GM18526 (cell line): Measurements from ENCODE around the gene SMAD4.

ENCODE experiments used
- POLR2A ChIP-seq: IDR thresholded peaks from 3 replicates; pipeline ENCODE4 v1.6.1; 2011; ENCODE audit not compliant: insufficient read length; ENCODE audit errors: extremely low read depth

SMAD4 gene

DNA sequence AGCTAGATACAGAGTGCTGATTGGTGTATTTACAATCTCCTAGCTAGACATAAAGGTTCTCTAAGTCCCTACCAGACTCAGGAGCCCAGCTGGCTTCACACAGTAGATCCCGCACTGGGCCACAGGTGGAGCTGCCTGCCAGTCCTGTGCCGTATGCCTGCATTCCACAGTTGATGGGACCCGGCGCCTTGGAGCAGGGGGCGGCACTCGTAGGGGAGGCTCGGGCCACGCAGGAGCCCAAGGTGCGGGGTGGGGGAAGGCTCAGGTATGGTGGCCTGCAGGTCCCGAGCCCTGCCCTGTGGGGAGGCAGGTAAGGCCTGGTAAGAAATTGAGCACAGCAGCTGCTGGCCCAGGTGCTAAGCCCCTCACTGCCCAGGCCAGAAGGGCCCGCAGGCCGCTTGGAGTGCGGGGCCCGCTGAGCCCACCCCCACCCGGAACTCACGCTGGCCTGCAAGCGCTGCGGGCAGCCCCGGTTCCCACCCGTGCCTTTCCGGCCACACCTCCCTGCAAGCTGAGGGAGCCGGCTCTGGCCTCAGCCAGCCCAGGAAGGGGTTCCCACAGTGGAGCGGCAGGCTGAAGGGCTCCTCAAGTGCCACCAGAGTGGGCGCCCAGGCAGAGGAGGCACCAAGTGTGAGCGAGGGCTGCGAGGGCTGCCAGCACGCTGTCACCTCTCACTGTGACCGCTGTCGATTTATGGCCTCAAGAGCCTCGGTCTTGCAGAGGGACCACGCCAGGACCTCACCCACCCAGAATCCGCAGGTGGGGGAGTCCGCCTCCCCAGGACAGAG is 91.0 kb downstream of the SMAD4 start:
- TF ChIP-seq POLR2A: no peak

- no peak for TF ChIP-seq POLR2A
Observed at GRCh38 chr18:51121597-51121857, 91.5 kb downstream of the SMAD4 start.

DNA sequence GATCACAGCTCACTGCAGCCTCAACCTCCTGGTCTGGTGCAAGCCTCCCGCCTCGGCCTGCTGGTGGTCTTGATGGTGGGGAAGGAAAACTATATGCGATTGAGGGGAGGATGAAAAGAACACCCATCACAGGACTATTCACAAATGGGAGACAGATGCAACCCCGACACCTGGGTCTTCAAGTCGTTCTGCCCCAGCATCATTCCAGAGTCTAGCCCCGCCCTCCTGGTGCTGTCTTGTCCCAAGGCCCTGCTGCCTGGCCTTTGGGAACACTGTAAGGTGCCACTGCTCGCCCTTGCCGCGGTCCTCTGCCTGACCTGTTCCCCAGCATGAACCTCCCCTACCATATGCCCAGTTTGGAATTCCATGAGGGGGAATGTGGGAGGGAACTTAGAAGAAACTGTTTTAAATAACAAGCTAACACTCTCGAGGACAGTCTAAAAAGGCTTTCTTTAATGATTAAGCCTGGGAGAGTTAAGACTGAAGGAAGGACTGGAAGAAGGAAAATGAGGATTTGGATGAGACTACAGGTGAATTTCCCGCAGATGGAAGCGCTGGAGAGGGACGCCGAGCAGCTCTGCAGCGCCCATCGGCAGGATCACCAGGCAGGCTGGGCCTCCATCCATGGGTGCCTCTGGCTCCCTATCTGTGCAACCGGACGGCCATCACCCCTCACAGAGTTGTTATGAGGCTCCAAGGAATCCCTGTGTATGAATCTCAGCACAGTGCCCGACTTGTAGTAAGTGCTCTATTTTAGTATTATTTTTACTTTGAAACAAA is 92.4 kb downstream of the SMAD4 start:
- TF ChIP-seq POLR2A: no peak

DNA sequence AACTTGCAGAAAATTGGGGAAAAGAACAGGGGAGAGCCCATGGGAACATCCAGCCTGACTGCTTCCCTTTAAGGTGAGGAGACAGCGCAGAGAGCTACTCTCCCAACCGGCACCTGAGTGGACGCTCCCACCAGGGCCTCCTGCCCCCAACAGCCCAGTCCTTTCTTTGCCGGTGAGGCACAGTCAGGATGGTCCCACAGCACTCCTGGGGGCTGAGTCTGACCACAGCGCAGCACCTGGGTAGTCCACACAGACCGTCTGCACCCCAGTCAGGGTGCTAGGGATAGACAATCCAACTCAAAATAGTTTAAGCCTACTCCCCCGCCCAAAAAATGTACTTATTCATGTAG is 93.0 kb downstream of the SMAD4 start:
- TF ChIP-seq POLR2A: no peak

- no peak for TF ChIP-seq POLR2A
Observed at GRCh38 chr18:51123481-51123880, 93.5 kb downstream of the SMAD4 start.

DNA sequence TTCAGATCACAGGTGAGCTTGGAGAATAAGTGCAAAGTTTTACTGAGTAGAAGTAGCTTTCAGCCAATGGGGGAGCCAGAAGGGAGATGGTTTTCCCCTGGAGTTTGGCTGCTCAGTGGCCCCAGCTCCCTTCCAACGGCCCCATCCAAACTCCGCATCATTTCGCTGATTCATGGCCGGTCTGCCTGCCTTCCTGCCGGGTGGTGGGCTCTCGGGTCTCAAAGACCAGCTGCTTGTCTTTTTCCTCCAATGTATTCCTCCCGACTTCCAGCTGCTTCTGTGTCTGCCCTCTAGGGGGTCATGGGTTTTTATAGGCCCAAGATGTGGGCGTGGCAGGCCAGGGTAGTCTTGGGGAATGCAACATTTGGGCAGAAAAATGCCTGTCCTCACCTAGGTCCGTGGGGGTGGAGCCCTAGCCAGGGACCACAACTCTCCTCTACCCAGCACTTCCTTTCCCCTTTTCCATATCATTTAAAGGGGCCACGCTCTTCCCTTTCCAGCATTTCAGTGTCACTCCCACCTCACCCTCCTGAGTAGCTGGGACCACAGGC is 94.0 kb downstream of the SMAD4 start:
- TF ChIP-seq POLR2A: no peak

GRCh38 chr18:51125976-51126375 is 96.0 kb downstream of the SMAD4 start:
- TF ChIP-seq POLR2A: no peak

DNA sequence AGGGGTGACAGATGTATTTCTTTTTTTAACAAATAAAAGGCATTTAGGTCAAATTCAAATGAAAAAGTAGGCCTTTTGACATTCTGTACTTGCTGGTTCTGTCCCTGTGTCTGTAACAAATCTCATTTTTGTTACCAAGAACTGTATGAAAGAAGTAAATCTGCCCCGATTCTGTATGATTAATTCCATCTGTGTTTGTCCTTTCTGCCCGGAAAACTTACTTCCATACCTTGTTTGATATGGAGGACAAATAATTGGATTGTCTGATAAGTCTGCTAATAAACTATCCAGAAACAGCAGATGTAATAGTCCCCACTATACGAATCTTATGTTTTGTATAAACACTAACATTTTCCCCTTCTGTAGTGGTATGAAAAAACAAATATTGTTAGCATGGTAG is 97.7 kb downstream of the SMAD4 start:
- TF ChIP-seq POLR2A: no peak

GRCh38 chr18:51128533-51128932 is 98.5 kb downstream of the SMAD4 start:
- no peak for TF ChIP-seq POLR2A

DNA sequence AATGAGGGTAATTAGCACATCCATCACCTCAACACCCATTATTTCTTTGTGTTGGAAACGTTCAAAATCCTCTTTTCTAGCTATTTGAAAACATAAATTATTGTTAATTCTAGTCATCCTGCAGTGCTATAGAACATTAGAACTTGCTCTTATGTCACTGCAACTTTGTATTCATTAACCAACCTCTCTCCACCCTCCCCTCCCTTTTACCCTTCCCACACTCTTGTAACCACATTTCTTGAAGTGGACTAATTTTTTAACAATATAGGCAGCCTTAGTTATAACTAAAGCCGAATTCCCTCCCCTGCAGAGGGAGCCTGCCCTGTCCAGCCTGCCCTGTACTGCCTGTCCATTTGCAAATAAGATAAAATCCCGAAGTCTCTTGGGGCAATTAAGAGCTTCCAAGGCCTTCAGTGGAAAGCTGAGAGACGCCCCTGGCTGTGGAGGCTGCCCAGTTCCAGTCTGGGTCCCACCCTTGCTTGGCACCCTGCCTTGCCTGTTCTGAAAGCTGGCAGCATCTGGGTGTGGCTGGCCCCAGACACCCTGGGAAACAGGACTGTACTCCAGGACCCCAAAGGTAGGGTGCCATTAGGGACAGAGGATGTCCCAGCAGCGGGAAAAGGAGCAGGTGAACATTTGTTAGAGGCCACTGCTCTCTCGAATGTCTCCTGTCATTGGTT is 102.4 kb downstream of the SMAD4 start:
- TF ChIP-seq POLR2A: no peak

- TF ChIP-seq POLR2A: no peak
Observed at GRCh38 chr18:51133580-51134160, 103.7 kb downstream of the SMAD4 start.
